Measurements from ENCODE around the gene NELFCD. TPM values are rescaled to one million over a fixed set of nuclear protein-coding genes. Genes with fewer than 3 reads are reported as not detected.

Gene NELFCD
- total RNA-seq, 1 donor = 46.7 TPM

DNA sequence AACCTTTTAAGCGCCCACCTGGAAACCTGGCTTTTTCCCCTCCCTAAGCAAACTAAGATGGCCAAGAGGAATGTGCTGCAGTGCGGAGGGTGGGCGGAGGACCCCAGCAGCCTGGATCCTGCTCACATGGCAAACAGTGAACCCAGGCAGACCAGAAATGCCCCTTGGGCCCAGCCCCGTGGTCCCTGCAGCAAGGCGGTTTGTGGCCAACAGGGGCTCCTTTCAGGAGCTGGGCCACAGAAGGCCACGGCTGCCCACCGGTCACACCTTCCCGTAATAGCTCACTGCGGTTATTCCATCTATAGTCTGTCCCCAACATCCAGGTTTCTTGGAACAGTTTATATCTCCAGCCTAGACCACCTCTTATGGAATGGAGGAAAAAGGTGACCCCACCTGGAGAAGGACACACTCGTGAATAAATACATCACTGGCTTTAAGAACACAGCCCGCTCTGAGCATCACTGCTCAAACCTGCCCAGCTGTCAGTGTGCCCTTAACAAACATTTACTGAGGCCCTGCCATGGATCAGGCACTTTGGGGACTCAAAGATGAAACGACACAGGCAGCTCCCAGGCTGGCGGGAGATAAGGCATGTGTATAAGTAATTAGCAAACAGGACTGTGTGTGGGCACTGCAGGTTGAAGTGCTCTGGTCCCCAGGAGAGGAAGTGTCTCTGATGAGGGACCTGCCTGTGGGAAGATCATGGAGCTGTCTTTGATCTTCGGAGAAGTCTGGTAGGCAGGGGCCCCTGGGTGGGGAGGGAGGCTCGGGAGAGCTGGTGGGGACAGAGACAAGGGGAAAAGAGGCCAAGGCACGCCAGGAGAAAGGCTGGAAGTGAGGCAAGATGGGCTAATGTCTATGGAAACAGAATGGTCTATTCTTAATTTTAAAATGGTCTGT is 35.0 kb downstream of the NELFCD start:
- no peak for DNase-seq (ENCODE audit: insufficient read length, low spot score, missing footprints)
- H3K4me2 ChIP-seq (ENCODE audit: insufficient read depth, low read length) = no peak overlapping the region
- no peaks in the 10 kb centered on the region for H4K20me1 ChIP-seq (ENCODE audit: insufficient read depth, low read length)
- no peaks in the 10 kb centered on the region for H3K9me3 ChIP-seq (ENCODE audit: low read depth, low read length)
- TF ChIP-seq, protein P1, sequence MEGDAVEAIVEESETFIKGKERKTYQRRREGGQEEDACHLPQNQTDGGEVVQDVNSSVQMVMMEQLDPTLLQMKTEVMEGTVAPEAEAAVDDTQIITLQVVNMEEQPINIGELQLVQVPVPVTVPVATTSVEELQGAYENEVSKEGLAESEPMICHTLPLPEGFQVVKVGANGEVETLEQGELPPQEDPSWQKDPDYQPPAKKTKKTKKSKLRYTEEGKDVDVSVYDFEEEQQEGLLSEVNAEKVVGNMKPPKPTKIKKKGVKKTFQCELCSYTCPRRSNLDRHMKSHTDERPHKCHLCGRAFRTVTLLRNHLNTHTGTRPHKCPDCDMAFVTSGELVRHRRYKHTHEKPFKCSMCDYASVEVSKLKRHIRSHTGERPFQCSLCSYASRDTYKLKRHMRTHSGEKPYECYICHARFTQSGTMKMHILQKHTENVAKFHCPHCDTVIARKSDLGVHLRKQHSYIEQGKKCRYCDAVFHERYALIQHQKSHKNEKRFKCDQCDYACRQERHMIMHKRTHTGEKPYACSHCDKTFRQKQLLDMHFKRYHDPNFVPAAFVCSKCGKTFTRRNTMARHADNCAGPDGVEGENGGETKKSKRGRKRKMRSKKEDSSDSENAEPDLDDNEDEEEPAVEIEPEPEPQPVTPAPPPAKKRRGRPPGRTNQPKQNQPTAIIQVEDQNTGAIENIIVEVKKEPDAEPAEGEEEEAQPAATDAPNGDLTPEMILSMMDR (IDR thresholded peaks at IDR 0.05; ENCODE audit: extremely low read depth, low read depth, low read length) = no peak
- H3K79me2 ChIP-seq (ENCODE audit: insufficient read depth, low read length) = no peaks in the 10 kb centered on the region
- H2AFZ ChIP-seq (ENCODE audit: low read length) = no peak overlapping the region
- H3K27me3 ChIP-seq (ENCODE audit: insufficient read depth, low read length) = no peaks in the 10 kb centered on the region
- H3K4me1 ChIP-seq (ENCODE audit: insufficient read depth, low read length) = peaks cover 24% of the 10 kb centered on the region
- H3K36me3 ChIP-seq (ENCODE audit: insufficient read depth, low read length) = no peaks in the 10 kb centered on the region
- H3K4me3 ChIP-seq (ENCODE audit: insufficient read depth, low read length) = no peak overlapping the region
- no peak overlapping the region for H3K27ac ChIP-seq (ENCODE audit: low read depth, low read length)

DNA sequence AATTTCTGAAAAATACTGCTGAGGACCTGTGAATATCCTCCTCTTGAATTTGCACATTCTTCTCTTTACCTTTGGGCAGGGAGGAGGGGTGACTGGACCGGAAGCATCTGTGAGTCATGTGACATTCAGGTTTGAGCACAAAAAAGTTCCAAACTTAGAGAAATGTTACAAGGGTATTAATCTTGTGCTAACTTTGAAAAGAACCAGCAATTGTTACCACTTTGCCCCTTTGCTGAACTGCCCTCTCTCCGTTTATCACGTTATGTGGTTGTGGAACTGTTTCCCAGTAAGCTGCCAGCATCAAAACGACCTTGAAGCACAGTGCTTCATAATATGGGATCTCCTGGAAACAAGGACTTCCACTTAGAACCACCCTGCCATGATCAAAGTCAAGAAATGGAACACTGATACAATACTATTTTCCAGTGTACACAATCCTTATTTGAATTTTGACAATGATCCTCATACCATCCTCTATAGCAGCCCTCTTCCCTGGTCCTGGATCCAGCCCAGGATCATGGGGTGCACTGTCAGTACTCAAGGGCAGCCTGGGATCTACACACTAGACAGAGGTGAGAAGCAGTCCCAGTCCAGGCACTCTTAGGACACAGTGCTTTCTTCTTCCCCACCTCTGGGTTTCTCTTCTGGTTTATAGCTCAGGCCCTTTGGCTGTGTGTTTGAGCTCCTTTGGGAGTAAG is 35.9 kb downstream of the NELFCD start:
- Histone ChIP-seq H3K9me3 (ENCODE audit: low read depth, low read length) (no peaks in the 10 kb centered on the region), H3K27ac (ENCODE audit: low read depth, low read length) (no peak overlapping the region), H3K27me3 (ENCODE audit: insufficient read depth, low read length) (no peaks in the 10 kb centered on the region), H3K36me3 (ENCODE audit: insufficient read depth, low read length) (no peaks in the 10 kb centered on the region), H4K20me1 (ENCODE audit: insufficient read depth, low read length) (no peaks in the 10 kb centered on the region), H2AFZ (ENCODE audit: low read length) (no peak overlapping the region), H3K79me2 (ENCODE audit: insufficient read depth, low read length) (no peaks in the 10 kb centered on the region), H3K4me1 (ENCODE audit: insufficient read depth, low read length) (peaks cover 23% of the 10 kb centered on the region), H3K4me2 (ENCODE audit: insufficient read depth, low read length) (no peak overlapping the region), H3K4me3 (ENCODE audit: insufficient read depth, low read length) (no peak overlapping the region)
- TF ChIP-seq, protein P1 (IDR thresholded peaks at IDR 0.05; ENCODE audit: extremely low read depth, low read depth, low read length) = no peak
- DNase-seq (ENCODE audit: insufficient read length, low spot score, missing footprints) = no peak

DNA sequence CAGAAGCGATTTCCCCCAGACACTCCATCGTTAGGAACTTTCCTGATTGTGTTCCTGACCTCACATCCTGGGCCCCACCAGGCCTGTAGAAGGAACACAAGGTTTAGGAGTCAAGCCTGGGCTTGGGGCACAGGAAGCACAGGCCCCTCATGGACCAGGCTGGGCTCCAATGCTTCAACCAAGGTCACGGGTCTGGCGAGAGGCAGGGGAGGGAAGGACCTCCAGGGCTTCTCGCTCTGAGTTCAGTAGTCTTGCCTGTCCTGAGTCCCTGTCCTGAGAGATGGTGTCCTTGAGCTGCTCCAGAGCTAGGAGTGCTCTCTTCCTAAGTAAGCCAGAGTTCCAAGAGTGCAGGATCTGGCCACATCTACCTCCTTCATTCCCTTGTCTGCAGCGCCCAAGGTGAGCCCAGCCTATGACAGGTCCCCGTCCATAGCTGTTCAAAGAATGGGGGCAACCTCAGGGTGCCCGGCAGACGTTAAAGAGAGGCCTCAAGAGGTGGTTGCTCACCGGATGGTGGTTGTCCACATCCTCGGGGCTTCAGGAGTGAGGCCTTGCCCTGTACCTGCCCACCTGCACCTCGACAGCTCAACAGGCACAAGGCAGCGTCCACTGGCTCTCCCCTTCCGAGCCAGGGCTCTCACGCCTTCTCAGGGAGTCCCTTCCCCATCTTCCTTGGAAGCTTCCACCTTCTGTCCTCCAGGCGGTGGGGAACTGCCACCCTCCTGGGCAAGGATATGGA is 36.6 kb downstream of the NELFCD start:
- Histone ChIP-seq H3K4me3 (ENCODE audit: insufficient read depth, low read length) (no peak overlapping the region), H3K79me2 (ENCODE audit: insufficient read depth, low read length) (no peaks in the 10 kb centered on the region), H3K9me3 (ENCODE audit: low read depth, low read length) (no peaks in the 10 kb centered on the region), H3K4me2 (ENCODE audit: insufficient read depth, low read length) (no peak overlapping the region), H3K27me3 (ENCODE audit: insufficient read depth, low read length) (no peaks in the 10 kb centered on the region), H3K4me1 (ENCODE audit: insufficient read depth, low read length) (peaks cover 23% of the 10 kb centered on the region), H3K27ac (ENCODE audit: low read depth, low read length) (no peak overlapping the region), H2AFZ (ENCODE audit: low read length) (no peak overlapping the region), H4K20me1 (ENCODE audit: insufficient read depth, low read length) (no peaks in the 10 kb centered on the region), H3K36me3 (ENCODE audit: insufficient read depth, low read length) (no peaks in the 10 kb centered on the region)
- TF ChIP-seq, protein P1 (IDR thresholded peaks at IDR 0.05; ENCODE audit: extremely low read depth, low read depth, low read length) = no peak
- no peak for DNase-seq (ENCODE audit: insufficient read length, low spot score, missing footprints)

Measured in osteoblast (primary cell).